A549 (cell line): ENCODE results near the gene PSMC3IP. TPM values are rescaled to one million over a fixed set of nuclear protein-coding genes. Genes with fewer than 3 reads are reported as not detected.

Source experiments
- ATAC-seq, 2 experiments: fragments of 200-7000 bp in 1 of 2; fragments of >200 bp in 1 of 2; cut with Nextera tagmentation in 1 of 2; cut with Tn5 transposase in 1 of 2; 3 replicates each; pipeline versions ENCODE4 v1.8.0 to v1.9.1; 2018 to 2020; ENCODE audit warnings: mild to moderate bottlenecking in 1 of 2, moderate library complexity in 1 of 2
- CTCF ChIA-PET: fragments of 300-600 bp; sonication (Branson Sonifier 250); formaldehyde crosslinking; extraction: SDS; loops from one replicate; lab custom pipeline; 2021; ENCODE audit warnings: antibody characterized with exemption, inconsistent platforms; lab: Yijun Ruan, JAX
- POLR2A ChIA-PET: fragments of 350-600 bp; formaldehyde crosslinking; extraction: SDS; loops from one replicate; lab custom pipeline; 2021; ENCODE audit warnings: antibody characterized with exemption, inconsistent platforms; lab: Yijun Ruan, JAX
- DNase-seq, 2 experiments: peaks; one replicate each; pipeline versions ENCODE4 v3.0.0 to v3.0.0-alpha.2; 2011 to 2016; ENCODE audit warnings: low read depth in 1 of 2, low spot score in 1 of 2
- FAIRE-seq: peaks from 2 replicates; lab custom pipeline; 2011; peaks lifted over from hg19 to GRCh38; lab: Jason Lieb, UNC
- H3K27ac ChIP-seq, 2 experiments: fragments of >200 bp; sonication (Bioruptor Twin); formaldehyde crosslinking; 3 replicates each; pipeline ENCODE4 v1.5.1; 2016 to 2017
- H3K4me1 ChIP-seq: fragments of >200 bp; sonication (Bioruptor Twin); formaldehyde crosslinking; 3 replicates; pipeline ENCODE4 v1.6.1; 2016
- H3K4me2 ChIP-seq: fragments of >200 bp; sonication (Bioruptor Twin); formaldehyde crosslinking; 3 replicates; pipeline ENCODE4 v1.6.1; 2016
- H3K4me3 ChIP-seq: fragments of >200 bp; sonication (Bioruptor Twin); formaldehyde crosslinking; 3 replicates; pipeline ENCODE4 v1.5.1; 2016
- H3K9me3 ChIP-seq: fragments of >200 bp; sonication (Bioruptor Twin); formaldehyde crosslinking; 3 replicates; pipeline ENCODE4 v1.6.1; 2016
- BCL3 ChIP-seq: fragments of >200 bp; sonication (Bioruptor Twin); formaldehyde crosslinking; IDR thresholded peaks from 3 replicates; pipeline ENCODE4 v1.6.1; 2016
- CEBPB ChIP-seq, 2 experiments: fragments of >200 bp in 1 of 2; sonication (Bioruptor Twin) in 1 of 2; formaldehyde crosslinking in 1 of 2; IDR thresholded peaks; 2 replicates each; pipeline ENCODE4 v1.6.1; 2012 to 2016
- CHD2 ChIP-seq: fragments of 150-350 bp; IDR thresholded peaks from 2 replicates; pipeline ENCODE4 v1.6.1; 2014; ENCODE audit warnings: low read length; ENCODE audit not compliant: partially characterized antibody
- CHD4 ChIP-seq: fragments of 200-600 bp; sonication (generic); IDR thresholded peaks from 2 replicates; pipeline ENCODE4 v1.6.1; 2016; ENCODE audit warnings: antibody characterized with exemption, mild to moderate bottlenecking, borderline replicate concordance
- E2F6 ChIP-seq: IDR thresholded peaks from 2 replicates; pipeline ENCODE4 v1.6.1; 2012; ENCODE audit warnings: low read depth, borderline replicate concordance
- EHMT2 ChIP-seq: fragments of 200-600 bp; sonication (generic); IDR thresholded peaks from 2 replicates; pipeline ENCODE4 v1.6.1; 2016; ENCODE audit warnings: antibody characterized with exemption, low read depth, mild to moderate bottlenecking, moderate library complexity
- ELK1 ChIP-seq: fragments of 150-350 bp; IDR thresholded peaks from 2 replicates; pipeline ENCODE4 v1.6.1; 2014; ENCODE audit warnings: low read depth, mild to moderate bottlenecking, low read length
- ESRRA ChIP-seq: fragments of 150-350 bp; IDR thresholded peaks from 2 replicates; pipeline ENCODE4 v1.6.1; 2014; ENCODE audit warnings: mild to moderate bottlenecking, low read length, borderline replicate concordance
- FOSB ChIP-seq: fragments of 250-450 bp; sonication (Bioruptor Pico); IDR thresholded peaks from 2 replicates; pipeline ENCODE4 v1.5.0; 2020; ENCODE audit warnings: mild to moderate bottlenecking, moderate library complexity
- GATA3 ChIP-seq: IDR thresholded peaks from 2 replicates; pipeline ENCODE4 v1.6.1; 2012; ENCODE audit warnings: borderline replicate concordance
- HES2 ChIP-seq: fragments of >200 bp; sonication (Bioruptor Twin); formaldehyde crosslinking; IDR thresholded peaks from 2 replicates; pipeline ENCODE4 v1.6.1; 2016
- JUNB ChIP-seq: fragments of >200 bp; sonication (Bioruptor Twin); formaldehyde crosslinking; IDR thresholded peaks from 2 replicates; pipeline ENCODE4 v1.6.1; 2016
- MAX ChIP-seq: IDR thresholded peaks from 2 replicates; pipeline ENCODE4 v1.6.1; 2012
- MAZ ChIP-seq: fragments of 150-350 bp; IDR thresholded peaks from 2 replicates; pipeline ENCODE4 v1.6.1; 2014; ENCODE audit warnings: antibody characterized with exemption, low read depth, low read length, borderline replicate concordance
- NFE2L2 ChIP-seq: fragments of 150-350 bp; conservative IDR thresholded peaks from 2 replicates; pipeline ENCODE4 v1.6.1; 2014; ENCODE audit warnings: low read length
- NPAS2 ChIP-seq: fragments of 250-450 bp; sonication (Bioruptor Pico); IDR thresholded peaks from 2 replicates; pipeline ENCODE4 v1.8.0; 2022; ENCODE audit warnings: mild to moderate bottlenecking, moderate library complexity, borderline replicate concordance
- NR3C1 ChIP-seq: fragments of >200 bp; sonication (Bioruptor Twin); formaldehyde crosslinking; IDR thresholded peaks from 3 replicates; pipeline ENCODE4 v1.6.1; 2017
- POLR2A ChIP-seq: IDR thresholded peaks from 2 replicates; pipeline ENCODE4 v1.6.1; 2012; ENCODE audit warnings: mild to moderate bottlenecking, low read length
- RARB ChIP-seq: fragments of 250-450 bp; sonication (Bioruptor Pico); IDR thresholded peaks from 2 replicates; pipeline ENCODE4 v1.8.0; 2021; ENCODE audit warnings: mild to moderate bottlenecking, moderate library complexity
- RCOR1 ChIP-seq: fragments of 150-350 bp; IDR thresholded peaks from 2 replicates; pipeline ENCODE4 v1.6.1; 2014; ENCODE audit warnings: antibody characterized with exemption, low read length, low read depth
- REST ChIP-seq: fragments of 200-600 bp; sonication (generic); IDR thresholded peaks from 2 replicates; pipeline ENCODE4 v1.6.1; 2016; ENCODE audit warnings: antibody characterized with exemption, mild to moderate bottlenecking, moderate library complexity
- RFX5 ChIP-seq: fragments of 450-650 bp; IDR thresholded peaks from 2 replicates; pipeline ENCODE4 v1.7.1; 2014; ENCODE audit warnings: antibody characterized with exemption, mild to moderate bottlenecking, moderate library complexity
- ZNF302 ChIP-seq: fragments of 250-450 bp; sonication (Bioruptor Pico); IDR thresholded peaks from 2 replicates; pipeline ENCODE4 v1.9.0; 2021; ENCODE audit warnings: inconsistent platforms, mild to moderate bottlenecking, moderate library complexity
- WGBS: methylation state at CpG from one replicate; pipeline ENCODE4 v1.1.6; 2017; ENCODE audit errors: missing lambda C conversion rate; 5-methylcytosine and 5-hydroxymethylcytosine counted together
- polyA plus RNA-seq, 4 experiments: library from polyadenylated mRNA; depleted of rRNA in 3 of 4; stranded (reverse); fragments of >200 nt; fragmentation: RNase III in 1 of 4; extraction: RNeasy Plus Mini Kit Qiagen cat#74134 plus additional on column Dnase treatment in 1 of 4; gene quantifications; 2 replicates in 3 of 4; 3 replicates in 1 of 4; pipeline ENCODE4 v1.2.3, GENCODE V29; 2011 to 2017

The PSMC3IP gene
- polyA plus RNA-seq, 2 of the 4 experiments (the other 2 are of a cell fraction) = 26.1 to 37.9 TPM

GRCh38 chr17:42617956-42618431, 40.5 kb upstream of the PSMC3IP start:
- ATAC-seq = peak; percentile 19 to 28; a peak in 5 of 6 replicates
- no peak for FAIRE-seq
- ChIA-PET POLR2A (interaction anchor here (0.8 to 1.5 kb wide), 7 partner anchors 9 to 206 kb away, joined by 3 to 21 read pairs (median 4); partner anchors contain the start of genes BECN1, RETREG3, TUBG1 and TUBG2), CTCF (interaction anchor here (0.6 to 7.7 kb wide), 29 partner anchors 9 to 396 kb away, joined by 3 to 75 read pairs (median 6); partner anchors contain the start of genes CCR10, PLEKHH3, PSMC3IP and RAMP2)
- WGBS = 57% methylated on average over 4 of the region's 4 CpGs
- no peaks in the 10 kb centered on the region for H3K9me3 ChIP-seq
- H3K4me2 ChIP-seq = no peak overlapping the region
- peaks cover 13% of the 10 kb centered on the region for H3K4me1 ChIP-seq
- DNase-seq = no peak
- no peak overlapping the region for H3K27ac ChIP-seq
- no peak overlapping the region for H3K4me3 ChIP-seq
- TF ChIP-seq BCL3 (no peak), MAZ (no peak), ZNF302 (CRISPR knock-in tag) (no peak), POLR2A (no peak), JUNB (no peak)

- POLR2A ChIA-PET = no interaction called here
- ATAC-seq (no peak), FAIRE-seq (no peak), DNase-seq (no peak)
- no peak overlapping the region for H3K4me3 ChIP-seq
- no peaks in the 10 kb centered on the region for H3K9me3 ChIP-seq
- CTCF ChIA-PET = interaction anchor here (0.5 to 7.7 kb wide), 6 partner anchors 10 to 311 kb away, joined by 3 to 75 read pairs (median 5); partner anchors contain the start of genes CCR10 and PLEKHH3
- 93% methylated on average over 17 of the region's 17 CpGs for WGBS
- no peak overlapping the region for H3K4me2 ChIP-seq
- H3K27ac ChIP-seq = no peak overlapping the region
- TF ChIP-seq FOSB (no peak), CHD4 (no peak), GATA3 (no peak), ELK1 (no peak), EHMT2 (no peak), NFE2L2 (no peak), MAX (no peak), RARB (no peak), HES2 (no peak), NR3C1 (no peak), E2F6 (no peak), RCOR1 (no peak), CEBPB (IDR thresholded peaks at IDR 0.05) (no peak), REST (no peak), RFX5 (no peak), ESRRA (no peak), NPAS2 (CRISPR knock-in tag) (no peak), CHD2 (no peak)
- peaks cover 16% of the 10 kb centered on the region for H3K4me1 ChIP-seq
Observed at GRCh38 chr17:42613699-42614295, 36.3 kb upstream of the PSMC3IP start.
